Measurements from ENCODE around the gene DIAPH1.

- TF ChIP-seq POLR2A (IDR thresholded peaks at IDR 0.05) = no peak
- TF ChIP-seq CTCF (IDR thresholded peaks at IDR 0.05) = no peak
Measured at GRCh38 chr5:141633871-141634561, 15.2 kb upstream of the DIAPH1 start.
